SK-N-SH (cell line): ENCODE measurements around the gene TMEM107. TPM values are rescaled to one million over a fixed set of nuclear protein-coding genes. Genes with fewer than 3 reads are reported as not detected.
A peak's percentile ranks its signal among the peaks of the same experiment; 100 is the strongest.

Experiments
- CTCF ChIA-PET: fragments of 300-600, 350-600 bp; formaldehyde crosslinking; extraction: SDS; loops from one replicate; lab custom pipeline; 2021; lab: Yijun Ruan, JAX
- POLR2A ChIA-PET: fragments of 350-600 bp; sonication (Branson Sonifier 250); formaldehyde crosslinking; extraction: SDS; loops from one replicate; lab custom pipeline; 2020; ENCODE audit warnings: antibody characterized with exemption, inconsistent platforms; lab: Yijun Ruan, JAX
- DNase-seq: peaks from one replicate; pipeline ENCODE4 v3.0.0; 2012
- H2AFZ ChIP-seq: fragments of 200-600 bp; sonication (generic); 2 replicates; pipeline ENCODE4 v1.8.1; 2016; ENCODE audit warnings: antibody characterized with exemption, mild to moderate bottlenecking, low read depth
- H3F3A ChIP-seq: fragments of 200-600 bp; sonication (generic); replicated peaks from 2 replicates; pipeline ENCODE3; 2016; ENCODE audit warnings: antibody characterized with exemption, mild to moderate bottlenecking; ENCODE audit not compliant: insufficient read depth
- H3K27ac ChIP-seq, 2 experiments: fragments of 200-500 bp in 1 of 2; fragments of 200-600 bp in 1 of 2; sonication (Bioruptor generic) in 1 of 2; sonication (generic), shearing (Covaris generic) in 1 of 2; 2 replicates each; pipeline versions ENCODE4 v1.5.1 to v1.6.1; 2014 to 2016; ENCODE audit warnings: low read depth in 2 of 2, inconsistent platforms in 1 of 2, low read length in 1 of 2, mild to moderate bottlenecking in 1 of 2, mixed read lengths in 1 of 2
- H3K27me3 ChIP-seq: fragments of 200-600 bp; sonication (generic), shearing (Covaris generic); 2 replicates; pipeline ENCODE4 v1.6.1; 2016; ENCODE audit warnings: mixed run types; ENCODE audit not compliant: insufficient read depth
- H3K36me3 ChIP-seq, 2 experiments: fragments of 200-500 bp in 1 of 2; fragments of 200-600 bp in 1 of 2; sonication (Bioruptor generic) in 1 of 2; sonication (generic) in 1 of 2; replicated peaks in 1 of 2; 2 replicates each; pipeline versions ENCODE3 to v1.5.1; 2014 to 2016; ENCODE audit warnings: low read length in 1 of 2, mild to moderate bottlenecking in 1 of 2; ENCODE audit not compliant: insufficient read depth in 2 of 2, control insufficient read depth in 1 of 2
- H3K4me1 ChIP-seq, 2 experiments: fragments of 200-500 bp in 1 of 2; fragments of 200-600 bp in 1 of 2; sonication (Bioruptor generic) in 1 of 2; sonication (generic), shearing (Covaris generic) in 1 of 2; 2 replicates each; pipeline versions ENCODE4 v1.5.1 to v1.6.1; 2014 to 2016; ENCODE audit warnings: low read depth in 1 of 2, low read length in 1 of 2, mixed run types in 1 of 2; ENCODE audit not compliant: insufficient read depth in 2 of 2, control insufficient read depth in 1 of 2
- H3K4me2 ChIP-seq: fragments of 200-600 bp; sonication (generic), shearing (Covaris generic); 2 replicates; pipeline ENCODE4 v1.6.1; 2017; ENCODE audit warnings: mixed run types
- H3K4me3 ChIP-seq, 2 experiments: fragments of 200-500 bp in 1 of 2; fragments of 200-600 bp in 1 of 2; sonication (Bioruptor generic) in 1 of 2; sonication (generic), shearing (Covaris generic) in 1 of 2; 2 replicates each; pipeline versions ENCODE4 v1.5.1 to v1.8.1; 2014 to 2016; ENCODE audit warnings: low read depth in 2 of 2, inconsistent platforms in 1 of 2, low read length in 1 of 2, mild to moderate bottlenecking in 1 of 2, mixed read lengths in 1 of 2, moderate library complexity in 1 of 2
- H3K79me2 ChIP-seq: fragments of 200-600 bp; sonication (generic); 2 replicates; pipeline ENCODE4 v1.8.1; 2017; ENCODE audit warnings: mild to moderate bottlenecking; ENCODE audit not compliant: insufficient read depth
- H3K9ac ChIP-seq: fragments of 200-600 bp; sonication (generic); 2 replicates; pipeline ENCODE4 v1.6.1; 2017; ENCODE audit warnings: mixed run types
- H3K9me2 ChIP-seq: fragments of 200-600 bp; sonication (generic); 2 replicates; pipeline ENCODE4 v1.6.1; 2017; ENCODE audit warnings: mixed run types
- H3K9me3 ChIP-seq: fragments of 200-600 bp; sonication (generic); 2 replicates; pipeline ENCODE4 v1.6.1; 2017; ENCODE audit warnings: mixed run types, mild to moderate bottlenecking, moderate library complexity
- H4K20me1 ChIP-seq: fragments of 200-600 bp; sonication (generic); 2 replicates; pipeline ENCODE4 v1.6.1; 2017; ENCODE audit warnings: mild to moderate bottlenecking, mixed run types; ENCODE audit not compliant: insufficient read depth
- CHD2 ChIP-seq: fragments of 150-350 bp; IDR thresholded peaks from 2 replicates; pipeline ENCODE4 v1.6.1; 2018; ENCODE audit warnings: low read length; ENCODE audit not compliant: partially characterized antibody
- EP300 ChIP-seq, 2 experiments: IDR thresholded peaks; 2 replicates each; pipeline versions ENCODE4 v1.4.0 to v1.6.1; 2012; ENCODE audit warnings: borderline replicate concordance in 1 of 2, low read depth in 1 of 2, low read length in 1 of 2
- EZH2phosphoT487 ChIP-seq: fragments of 200-600 bp; sonication (generic); IDR thresholded peaks from 2 replicates; pipeline ENCODE4 v1.6.1; 2017; ENCODE audit warnings: low read depth, mixed run types, mild to moderate bottlenecking, antibody characterized with exemption, moderate library complexity, borderline replicate concordance
- FOXM1 ChIP-seq: IDR thresholded peaks from 2 replicates; pipeline ENCODE4 v1.4.0; 2012; ENCODE audit warnings: low read depth, mild to moderate bottlenecking
- JUND ChIP-seq: IDR thresholded peaks from 2 replicates; pipeline ENCODE4 v1.4.0; 2012
- MXI1 ChIP-seq: IDR thresholded peaks from 2 replicates; pipeline ENCODE4 v1.6.1; 2012; ENCODE audit warnings: mild to moderate bottlenecking, low read depth, low read length, improper control_type of control experiment
- NRF1 ChIP-seq: IDR thresholded peaks from 2 replicates; pipeline ENCODE4 v1.6.1; 2012; ENCODE audit warnings: low read depth, mild to moderate bottlenecking, low read length
- RCOR1 ChIP-seq: fragments of 150-350 bp; IDR thresholded peaks from 2 replicates; pipeline ENCODE4 v1.6.1; 2017; ENCODE audit warnings: antibody characterized with exemption, low read length
- RFX5 ChIP-seq: IDR thresholded peaks from 2 replicates; pipeline ENCODE4 v1.6.1; 2012; ENCODE audit warnings: mild to moderate bottlenecking, improper control_type of control experiment, low read length
- SMC3 ChIP-seq: IDR thresholded peaks from 2 replicates; pipeline ENCODE4 v1.6.1; 2012; ENCODE audit warnings: low read depth, low read length, improper control_type of control experiment
- TAF1 ChIP-seq: IDR thresholded peaks from 2 replicates; pipeline ENCODE4 v1.6.1; 2012; ENCODE audit warnings: low read depth, mild to moderate bottlenecking, low read length, moderate library complexity, borderline replicate concordance
- TCF12 ChIP-seq: IDR thresholded peaks from 2 replicates; pipeline ENCODE4 v1.4.0; 2012
- YY1 ChIP-seq: IDR thresholded peaks from 2 replicates; pipeline ENCODE4 v1.4.0; 2012; ENCODE audit warnings: low read depth, mild to moderate bottlenecking
- WGBS: methylation state at CpG from one replicate; pipeline ENCODE4 v1.1.6; 2017; ENCODE audit warnings: low lambda C conversion rate; 5-methylcytosine and 5-hydroxymethylcytosine counted together
- polyA plus RNA-seq, 3 experiments: library from polyadenylated mRNA; depleted of rRNA; stranded (reverse); fragments of >200 nt; gene quantifications; 2 replicates each; pipeline ENCODE4 v1.2.3, GENCODE V29; 2012
- TF ChIP-seq, protein P1 (sequence below): IDR thresholded peaks from 2 replicates; pipeline ENCODE4 v1.4.0; 2012; ENCODE audit warnings: low read depth, borderline replicate concordance
- TF ChIP-seq, protein P2 (sequence below): fragments of 150-350 bp; IDR thresholded peaks from 2 replicates; pipeline ENCODE4 v1.6.1; 2017; ENCODE audit warnings: antibody characterized with exemption, low read length, low read depth, borderline replicate concordance
- TF ChIP-seq, protein P3 (sequence below): IDR thresholded peaks from 2 replicates; pipeline ENCODE4 v1.6.1; 2012; ENCODE audit warnings: mild to moderate bottlenecking, low read depth, low read length, moderate library complexity
- TF ChIP-seq, protein P4 (sequence below): IDR thresholded peaks from 2 replicates; pipeline ENCODE4 v1.4.0; 2012; ENCODE audit warnings: low read depth, borderline replicate concordance
- TF ChIP-seq, protein P5 (sequence below): IDR thresholded peaks from 2 replicates; pipeline ENCODE4 v1.4.0; 2012; ENCODE audit warnings: low read depth

The TMEM107 gene
- polyA plus RNA-seq, 1 of the 3 experiments (the other 2 are of a cell fraction), result 18.6 TPM

DNA sequence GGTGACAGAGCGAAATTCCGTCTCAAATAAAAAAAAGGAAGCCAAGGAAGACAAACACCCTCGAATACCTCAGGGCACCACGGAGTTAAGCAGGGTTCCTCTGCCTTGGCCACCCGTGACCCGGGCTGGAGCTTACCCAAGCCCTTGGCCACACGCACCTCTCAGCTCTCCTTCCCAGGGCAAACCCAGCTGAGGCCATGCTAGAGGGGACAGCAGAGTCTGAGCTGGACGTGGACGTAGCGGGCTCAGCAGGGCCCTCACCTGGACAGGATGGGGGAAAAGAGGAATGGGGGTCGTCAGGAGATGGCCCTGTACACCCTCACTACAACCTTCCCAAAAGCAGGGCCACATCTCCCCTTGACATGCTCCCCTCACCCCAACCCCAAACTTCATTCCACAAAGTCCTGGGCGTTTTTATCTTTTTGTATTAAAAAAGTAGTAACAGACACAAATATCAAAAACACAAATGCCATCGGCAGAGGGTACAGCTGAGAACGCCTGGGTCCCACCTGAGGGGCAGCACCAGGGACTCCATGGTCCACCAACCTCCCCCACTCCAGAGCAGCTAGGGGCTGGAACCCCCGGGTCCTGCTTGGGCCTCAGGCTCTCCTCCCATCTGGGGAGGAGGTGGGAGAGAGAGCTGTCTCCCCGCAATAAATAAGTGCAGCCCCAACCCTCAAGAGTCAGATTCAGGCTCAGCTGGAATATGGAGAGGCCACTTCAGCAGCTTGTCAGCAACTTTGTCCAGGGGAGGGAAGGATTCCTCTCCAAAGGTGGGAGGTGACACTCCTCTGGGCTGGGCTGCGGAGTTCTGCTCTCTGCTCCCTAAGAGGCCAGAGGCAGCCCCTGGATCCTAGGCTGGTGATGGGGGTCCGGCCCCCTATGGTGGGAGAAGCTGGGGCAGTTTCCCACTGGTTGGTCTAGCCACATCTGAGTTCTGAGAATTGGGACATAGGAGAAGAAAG, 35.8 kb downstream of the TMEM107 start:
- no peaks in the 10 kb centered on the region for H3K9me3 ChIP-seq
- no peak overlapping the region for H2AFZ ChIP-seq
- H3K27ac ChIP-seq, result peak overlapping the region in 1 of 2 experiments; percentile 77; a peak in 1 of 4 replicates
- no peak overlapping the region for H3K4me3 ChIP-seq
- peak; percentile 21 for DNase-seq
- ChIA-PET CTCF (interaction anchor here (0.8 to 9.5 kb wide), 12 partner anchors 9 to 160 kb away, joined by 3 to 98 read pairs (median 6); partner anchors contain the start of genes ALOXE3, PER1 and VAMP2), POLR2A (interaction anchor here (1.0 to 4.1 kb wide), 3 partner anchors 11 to 16 kb away, joined by 3 to 19 read pairs (median 6); partner anchors contain the start of gene PER1)
- peaks cover 0 to 5% of the 10 kb centered on the region in 2 experiments; a peak in 1 of 4 replicates for H3K4me1 ChIP-seq
- H3K9ac ChIP-seq, result no peak overlapping the region
- no peaks in the 10 kb centered on the region for H3K9me2 ChIP-seq
- peaks cover 27% of the 10 kb centered on the region for H3F3A ChIP-seq
- no peak overlapping the region for H3K4me2 ChIP-seq
- 90% methylated on average over 14 of the region's 18 CpGs for WGBS
- H3K79me2 ChIP-seq, result no peaks in the 10 kb centered on the region
- TF ChIP-seq, protein P1, sequence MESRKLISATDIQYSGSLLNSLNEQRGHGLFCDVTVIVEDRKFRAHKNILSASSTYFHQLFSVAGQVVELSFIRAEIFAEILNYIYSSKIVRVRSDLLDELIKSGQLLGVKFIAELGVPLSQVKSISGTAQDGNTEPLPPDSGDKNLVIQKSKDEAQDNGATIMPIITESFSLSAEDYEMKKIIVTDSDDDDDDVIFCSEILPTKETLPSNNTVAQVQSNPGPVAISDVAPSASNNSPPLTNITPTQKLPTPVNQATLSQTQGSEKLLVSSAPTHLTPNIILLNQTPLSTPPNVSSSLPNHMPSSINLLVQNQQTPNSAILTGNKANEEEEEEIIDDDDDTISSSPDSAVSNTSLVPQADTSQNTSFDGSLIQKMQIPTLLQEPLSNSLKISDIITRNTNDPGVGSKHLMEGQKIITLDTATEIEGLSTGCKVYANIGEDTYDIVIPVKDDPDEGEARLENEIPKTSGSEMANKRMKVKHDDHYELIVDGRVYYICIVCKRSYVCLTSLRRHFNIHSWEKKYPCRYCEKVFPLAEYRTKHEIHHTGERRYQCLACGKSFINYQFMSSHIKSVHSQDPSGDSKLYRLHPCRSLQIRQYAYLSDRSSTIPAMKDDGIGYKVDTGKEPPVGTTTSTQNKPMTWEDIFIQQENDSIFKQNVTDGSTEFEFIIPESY, result no peak
- TF ChIP-seq EZH2phosphoT487, result no peak
- TF ChIP-seq, protein P2, sequence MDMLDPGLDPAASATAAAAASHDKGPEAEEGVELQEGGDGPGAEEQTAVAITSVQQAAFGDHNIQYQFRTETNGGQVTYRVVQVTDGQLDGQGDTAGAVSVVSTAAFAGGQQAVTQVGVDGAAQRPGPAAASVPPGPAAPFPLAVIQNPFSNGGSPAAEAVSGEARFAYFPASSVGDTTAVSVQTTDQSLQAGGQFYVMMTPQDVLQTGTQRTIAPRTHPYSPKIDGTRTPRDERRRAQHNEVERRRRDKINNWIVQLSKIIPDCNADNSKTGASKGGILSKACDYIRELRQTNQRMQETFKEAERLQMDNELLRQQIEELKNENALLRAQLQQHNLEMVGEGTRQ, result no peak
- TF ChIP-seq EP300 (IDR thresholded peaks at IDR 0.05; ENCODE audit: borderline replicate concordance in 1 of 2, low read depth in 1 of 2, low read length in 1 of 2), result no peak
- TF ChIP-seq RFX5, result no peak
- TF ChIP-seq TCF12, result no peak
- no peak for TF ChIP-seq YY1
- no peak for TF ChIP-seq FOXM1
- TF ChIP-seq MXI1, result no peak
- no peak for TF ChIP-seq TAF1
- no peak for TF ChIP-seq CHD2
- TF ChIP-seq, protein P3, sequence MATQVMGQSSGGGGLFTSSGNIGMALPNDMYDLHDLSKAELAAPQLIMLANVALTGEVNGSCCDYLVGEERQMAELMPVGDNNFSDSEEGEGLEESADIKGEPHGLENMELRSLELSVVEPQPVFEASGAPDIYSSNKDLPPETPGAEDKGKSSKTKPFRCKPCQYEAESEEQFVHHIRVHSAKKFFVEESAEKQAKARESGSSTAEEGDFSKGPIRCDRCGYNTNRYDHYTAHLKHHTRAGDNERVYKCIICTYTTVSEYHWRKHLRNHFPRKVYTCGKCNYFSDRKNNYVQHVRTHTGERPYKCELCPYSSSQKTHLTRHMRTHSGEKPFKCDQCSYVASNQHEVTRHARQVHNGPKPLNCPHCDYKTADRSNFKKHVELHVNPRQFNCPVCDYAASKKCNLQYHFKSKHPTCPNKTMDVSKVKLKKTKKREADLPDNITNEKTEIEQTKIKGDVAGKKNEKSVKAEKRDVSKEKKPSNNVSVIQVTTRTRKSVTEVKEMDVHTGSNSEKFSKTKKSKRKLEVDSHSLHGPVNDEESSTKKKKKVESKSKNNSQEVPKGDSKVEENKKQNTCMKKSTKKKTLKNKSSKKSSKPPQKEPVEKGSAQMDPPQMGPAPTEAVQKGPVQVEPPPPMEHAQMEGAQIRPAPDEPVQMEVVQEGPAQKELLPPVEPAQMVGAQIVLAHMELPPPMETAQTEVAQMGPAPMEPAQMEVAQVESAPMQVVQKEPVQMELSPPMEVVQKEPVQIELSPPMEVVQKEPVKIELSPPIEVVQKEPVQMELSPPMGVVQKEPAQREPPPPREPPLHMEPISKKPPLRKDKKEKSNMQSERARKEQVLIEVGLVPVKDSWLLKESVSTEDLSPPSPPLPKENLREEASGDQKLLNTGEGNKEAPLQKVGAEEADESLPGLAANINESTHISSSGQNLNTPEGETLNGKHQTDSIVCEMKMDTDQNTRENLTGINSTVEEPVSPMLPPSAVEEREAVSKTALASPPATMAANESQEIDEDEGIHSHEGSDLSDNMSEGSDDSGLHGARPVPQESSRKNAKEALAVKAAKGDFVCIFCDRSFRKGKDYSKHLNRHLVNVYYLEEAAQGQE, result no peak
- TF ChIP-seq SMC3, result no peak
- TF ChIP-seq NRF1, result no peak
- TF ChIP-seq, protein P4, sequence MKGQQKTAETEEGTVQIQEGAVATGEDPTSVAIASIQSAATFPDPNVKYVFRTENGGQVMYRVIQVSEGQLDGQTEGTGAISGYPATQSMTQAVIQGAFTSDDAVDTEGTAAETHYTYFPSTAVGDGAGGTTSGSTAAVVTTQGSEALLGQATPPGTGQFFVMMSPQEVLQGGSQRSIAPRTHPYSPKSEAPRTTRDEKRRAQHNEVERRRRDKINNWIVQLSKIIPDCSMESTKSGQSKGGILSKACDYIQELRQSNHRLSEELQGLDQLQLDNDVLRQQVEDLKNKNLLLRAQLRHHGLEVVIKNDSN, result no peak
- no peak for TF ChIP-seq RCOR1
- TF ChIP-seq, protein P5, sequence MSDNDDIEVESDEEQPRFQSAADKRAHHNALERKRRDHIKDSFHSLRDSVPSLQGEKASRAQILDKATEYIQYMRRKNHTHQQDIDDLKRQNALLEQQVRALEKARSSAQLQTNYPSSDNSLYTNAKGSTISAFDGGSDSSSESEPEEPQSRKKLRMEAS, result no peak
- no peak for TF ChIP-seq JUND
- peaks cover 11 to 35% of the 10 kb centered on the region in 2 experiments for H3K36me3 ChIP-seq
- H4K20me1 ChIP-seq, result peaks cover 8% of the 10 kb centered on the region; the same call in 1 of the 2 replicates
- no peaks in the 10 kb centered on the region for H3K27me3 ChIP-seq
